GM21786 (cell line): ENCODE measurements around the gene QSOX1.

ENCODE experiments used
- ATAC-seq: cut with Tn5 transposase; IDR thresholded peaks from one replicate; pipeline ENCODE4 v1.9.1; 2021; ENCODE audit not compliant: unreplicated experiment

Gene QSOX1

DNA sequence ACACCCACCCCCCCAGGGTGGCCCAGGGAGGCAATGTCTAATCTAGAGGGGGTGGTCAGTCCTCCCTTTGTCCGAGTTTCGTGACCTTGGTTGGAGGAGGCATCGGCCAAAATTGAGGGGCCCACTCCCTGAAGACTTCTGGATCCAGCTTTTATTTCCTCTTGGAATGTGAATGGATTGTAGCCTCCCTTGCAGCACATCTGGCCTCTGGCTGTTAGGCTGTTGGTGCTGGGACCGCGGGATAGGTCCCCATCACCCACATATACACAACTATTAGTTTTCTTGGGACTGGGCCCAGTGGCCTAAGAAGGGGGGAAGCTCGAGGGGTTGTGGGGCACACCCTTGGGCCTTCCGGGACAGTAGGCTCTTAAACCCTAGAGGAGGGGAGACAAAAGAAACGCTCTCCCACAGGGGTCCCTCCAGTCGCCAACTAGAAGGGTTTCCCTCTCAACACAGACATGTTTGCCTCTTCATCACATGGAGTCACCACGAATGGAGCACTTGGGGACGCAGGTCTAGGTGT, 77.9 kb downstream of the QSOX1 start:
- no peak for ATAC-seq

DNA sequence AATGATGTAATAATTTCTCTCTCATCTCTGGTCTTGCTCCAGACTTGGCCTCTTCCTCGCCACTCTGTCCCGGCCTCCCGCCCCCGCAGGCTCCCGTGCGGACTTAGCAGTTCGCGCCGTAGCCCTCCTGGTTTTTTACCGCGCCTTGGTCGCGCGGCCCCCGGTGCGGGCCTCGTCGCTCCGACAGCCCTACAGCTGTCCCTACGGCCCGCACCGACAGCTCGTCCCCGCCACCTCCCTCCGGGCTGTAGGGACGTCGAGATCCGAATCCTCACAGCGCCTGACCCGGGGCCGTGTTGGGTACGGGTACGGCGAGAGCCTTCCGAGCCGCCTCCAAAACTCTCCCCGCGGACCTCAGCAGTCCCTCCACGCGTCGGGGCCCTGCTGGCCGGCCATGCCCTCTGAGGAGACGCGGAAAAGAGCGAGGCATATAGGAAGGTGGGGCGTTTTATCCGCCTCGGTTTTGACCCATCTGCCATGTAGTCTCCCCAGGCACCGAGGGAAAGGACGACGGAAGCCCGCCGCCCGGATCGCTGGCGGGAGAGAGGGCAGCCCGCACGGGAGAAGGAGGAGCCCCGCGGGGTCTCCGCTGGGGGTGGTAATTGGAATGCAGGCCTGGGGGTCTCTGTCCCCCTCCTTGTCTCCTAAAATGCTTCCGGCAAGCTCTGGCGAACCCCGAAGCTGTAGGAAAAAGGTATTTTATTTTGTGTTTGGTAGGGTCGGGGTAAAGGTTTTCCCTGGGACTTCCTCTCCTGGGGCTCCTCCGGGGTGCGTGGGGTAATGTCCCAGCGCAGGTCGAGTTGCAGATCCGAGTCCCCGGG, 78.7 kb downstream of the QSOX1 start:
- no peak for ATAC-seq

DNA sequence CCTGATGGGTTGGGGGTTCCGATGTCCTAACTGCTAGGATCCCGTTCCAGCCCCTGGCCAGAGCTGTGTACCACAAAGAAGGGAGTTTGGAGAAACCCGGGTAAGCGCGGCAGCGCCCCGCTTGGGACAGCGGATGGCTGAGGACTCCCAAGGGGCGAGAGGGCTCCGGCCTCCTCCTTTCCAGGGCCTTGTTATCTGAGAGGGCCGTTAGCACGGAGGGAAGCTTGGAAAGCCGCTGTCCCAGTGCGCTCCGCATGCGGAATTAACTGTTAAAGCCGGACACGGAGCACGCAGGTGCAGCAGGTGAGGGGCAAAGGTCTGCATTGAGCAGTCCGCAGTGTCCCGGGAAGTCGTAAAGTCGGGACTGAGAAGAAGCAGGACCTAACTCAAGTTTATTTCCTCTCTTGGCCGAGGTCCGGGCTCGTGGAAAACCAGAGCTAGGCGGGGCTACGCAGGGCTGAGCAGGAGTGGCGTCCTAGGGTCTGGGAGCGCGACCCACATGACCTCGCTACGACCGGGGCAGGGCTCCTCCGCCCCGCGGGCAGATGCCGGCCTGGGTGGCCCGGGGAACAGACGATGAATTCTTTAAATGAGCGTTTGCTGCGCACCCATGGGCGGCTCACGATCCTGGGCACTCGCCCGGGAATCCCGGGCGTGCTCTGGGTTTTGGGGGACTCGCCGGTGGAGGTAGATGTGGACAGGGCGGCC, 79.9 kb downstream of the QSOX1 start:
- ATAC-seq: no peak

DNA sequence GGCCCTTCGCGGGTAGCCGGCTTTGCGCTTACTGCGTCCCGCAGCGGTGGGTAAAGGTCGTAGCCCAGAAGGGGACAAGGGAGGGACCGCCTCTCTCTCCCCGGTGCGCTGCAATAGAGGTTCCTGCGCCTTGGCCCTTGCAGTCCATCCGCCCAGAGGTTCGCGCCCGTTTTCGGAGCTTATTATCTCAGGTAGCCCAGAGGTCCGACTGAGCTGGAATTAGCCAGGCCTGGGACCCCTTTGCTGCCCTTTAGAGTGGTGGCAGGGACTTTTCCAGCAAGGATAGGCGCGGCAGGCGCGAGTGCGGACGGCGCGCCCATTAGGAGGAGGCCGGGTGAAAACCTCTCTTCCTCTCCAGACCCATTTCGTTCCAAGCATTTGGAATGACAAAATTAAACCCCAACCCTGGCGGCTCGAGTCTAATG, 80.4 kb downstream of the QSOX1 start:
- ATAC-seq: no peak

GRCh38 chr1:180235502-180236239, 81.0 kb downstream of the QSOX1 start:
- ATAC-seq: no peak

DNA sequence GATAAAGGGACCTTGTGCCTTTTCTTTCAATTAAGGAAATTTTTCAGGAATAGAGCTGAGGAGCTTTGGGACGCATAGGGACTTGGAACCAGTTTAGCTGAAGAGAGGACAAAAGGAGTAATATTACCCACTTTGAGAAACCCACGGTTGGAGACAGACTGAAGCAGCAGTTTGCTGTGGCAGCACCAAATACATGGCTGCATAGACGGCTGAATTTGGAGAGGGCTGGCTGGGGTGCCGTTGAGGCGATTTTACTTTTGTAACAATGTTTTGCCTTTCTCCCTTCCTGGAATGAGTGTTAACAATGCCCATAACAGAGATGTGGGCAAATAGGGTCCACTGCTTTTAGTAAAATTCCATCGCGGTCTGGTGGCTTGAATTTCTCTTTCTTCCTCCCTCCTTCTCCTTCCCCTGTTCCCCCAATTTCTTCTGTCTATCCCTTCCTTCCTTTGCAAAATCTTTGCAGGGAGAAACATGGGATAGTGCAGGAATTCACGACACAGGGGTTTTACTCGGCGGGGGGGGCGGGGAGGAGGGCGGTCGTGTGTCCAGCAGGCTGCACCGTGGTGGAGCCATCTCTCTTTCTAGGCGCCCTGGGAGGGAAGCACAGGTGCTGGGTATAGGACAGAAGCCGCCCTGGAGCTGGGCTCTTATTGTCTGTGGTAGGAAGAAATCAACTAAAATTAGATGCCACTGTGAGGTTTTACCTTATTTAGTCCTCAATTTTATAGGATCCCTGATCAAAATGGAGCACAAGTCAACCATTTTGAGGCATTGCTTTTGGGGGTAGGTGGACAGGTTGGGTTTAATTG, 82.2 kb downstream of the QSOX1 start:
- no peak for ATAC-seq

- ATAC-seq: no peak
Measured at GRCh38 chr1:180237869-180238476, 83.3 kb downstream of the QSOX1 start.

DNA sequence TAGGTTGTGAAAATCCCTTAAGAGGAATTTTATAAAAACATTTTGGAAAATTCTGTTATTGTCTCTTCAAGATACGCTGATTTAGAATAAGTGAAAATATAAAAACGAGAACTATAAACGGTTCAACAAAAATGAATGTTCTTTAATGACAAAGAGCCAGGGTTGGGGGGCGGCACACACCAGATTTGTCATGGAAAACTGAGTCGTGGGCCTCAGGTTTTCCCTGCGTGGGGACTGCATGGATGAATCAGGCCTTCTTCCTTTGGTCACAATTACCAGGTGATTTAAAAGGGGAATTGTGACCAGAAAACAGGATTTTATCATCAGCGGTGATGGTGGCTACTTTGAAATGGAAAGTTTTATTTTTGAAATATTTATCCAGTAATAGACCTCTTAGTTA, 84.0 kb downstream of the QSOX1 start:
- no peak for ATAC-seq

DNA sequence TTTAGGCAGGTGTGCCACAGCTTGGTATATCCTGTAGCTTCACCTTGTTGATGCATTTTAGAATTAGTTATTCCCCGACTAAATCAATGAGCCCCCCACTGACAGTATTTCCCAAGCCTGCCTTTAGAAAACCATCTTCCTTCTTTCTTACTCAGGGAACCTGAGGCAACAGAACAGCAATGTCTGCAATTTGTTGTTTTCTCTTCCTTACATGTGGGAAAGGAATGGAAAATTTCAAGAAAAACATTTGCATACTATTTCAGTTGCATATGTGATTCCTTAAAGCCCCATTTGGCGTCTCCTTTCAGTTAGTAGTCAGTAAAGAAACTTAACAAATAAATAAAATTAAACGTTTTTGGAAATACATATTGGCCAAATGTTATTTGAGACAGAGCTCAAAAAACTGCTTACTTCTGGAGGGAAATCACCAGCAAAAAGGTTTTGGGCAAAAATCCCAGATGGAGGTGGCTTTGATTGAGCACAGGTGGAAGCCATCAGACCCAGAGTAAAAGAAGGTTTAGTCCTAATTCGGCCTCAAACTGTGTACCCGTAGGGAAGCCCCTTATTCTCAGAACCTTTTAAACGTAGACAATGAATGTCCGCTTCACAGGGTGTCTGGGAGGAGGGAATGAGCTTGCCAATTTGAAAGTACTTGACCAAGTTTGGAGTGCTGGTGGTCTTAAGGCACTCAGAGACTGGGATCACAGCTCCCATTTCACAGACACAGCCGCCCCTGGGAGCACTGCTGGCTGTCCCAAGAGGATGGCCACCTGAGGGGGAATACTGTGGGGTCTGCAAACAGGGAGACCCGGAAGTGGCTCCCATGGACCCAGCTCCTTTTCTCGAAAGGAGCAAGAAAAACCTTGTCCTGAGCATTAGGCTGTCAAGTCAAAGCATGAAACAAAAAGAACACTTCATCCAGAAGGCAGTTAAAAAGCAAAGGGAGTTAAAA, 84.8 kb downstream of the QSOX1 start:
- no peak for ATAC-seq

DNA sequence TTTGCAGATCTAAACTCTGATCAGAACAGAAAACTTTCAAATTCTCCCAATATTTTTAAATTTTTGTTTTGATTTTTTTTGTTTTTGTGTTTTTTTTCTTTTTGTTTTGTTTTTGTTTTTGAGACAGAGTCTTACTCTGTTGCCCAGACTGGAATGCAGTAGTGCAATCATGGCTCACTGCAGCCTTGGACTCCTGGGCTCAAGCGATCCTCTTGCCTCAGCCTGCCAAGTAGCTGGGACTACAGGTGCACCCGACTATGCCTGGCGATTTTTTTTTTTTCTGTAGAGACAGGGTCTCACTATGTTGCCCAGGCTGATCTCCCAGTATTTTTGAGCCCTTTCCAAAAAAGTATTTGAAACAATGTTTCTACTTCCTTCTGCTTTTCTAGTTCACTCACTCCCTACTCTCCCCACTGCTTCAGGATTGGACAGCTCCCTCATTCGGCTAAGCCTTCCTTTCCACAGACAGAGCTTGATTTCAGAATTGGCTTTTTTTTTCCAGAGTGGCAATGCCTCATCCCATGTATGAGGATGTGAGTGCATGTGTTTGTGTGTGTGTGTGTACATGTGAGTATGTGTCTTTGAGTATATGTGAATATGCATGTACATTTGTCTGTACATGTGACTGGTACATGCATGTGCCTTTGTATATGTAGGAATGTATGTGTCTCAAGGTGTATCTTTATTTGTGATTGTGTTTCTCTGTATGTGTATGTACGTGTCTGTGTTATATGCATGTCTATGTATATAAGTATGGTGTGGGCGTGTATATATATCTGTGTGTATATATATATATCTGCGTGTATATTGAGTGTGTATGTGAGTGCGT, 87.3 kb downstream of the QSOX1 start:
- ATAC-seq: no peak

DNA sequence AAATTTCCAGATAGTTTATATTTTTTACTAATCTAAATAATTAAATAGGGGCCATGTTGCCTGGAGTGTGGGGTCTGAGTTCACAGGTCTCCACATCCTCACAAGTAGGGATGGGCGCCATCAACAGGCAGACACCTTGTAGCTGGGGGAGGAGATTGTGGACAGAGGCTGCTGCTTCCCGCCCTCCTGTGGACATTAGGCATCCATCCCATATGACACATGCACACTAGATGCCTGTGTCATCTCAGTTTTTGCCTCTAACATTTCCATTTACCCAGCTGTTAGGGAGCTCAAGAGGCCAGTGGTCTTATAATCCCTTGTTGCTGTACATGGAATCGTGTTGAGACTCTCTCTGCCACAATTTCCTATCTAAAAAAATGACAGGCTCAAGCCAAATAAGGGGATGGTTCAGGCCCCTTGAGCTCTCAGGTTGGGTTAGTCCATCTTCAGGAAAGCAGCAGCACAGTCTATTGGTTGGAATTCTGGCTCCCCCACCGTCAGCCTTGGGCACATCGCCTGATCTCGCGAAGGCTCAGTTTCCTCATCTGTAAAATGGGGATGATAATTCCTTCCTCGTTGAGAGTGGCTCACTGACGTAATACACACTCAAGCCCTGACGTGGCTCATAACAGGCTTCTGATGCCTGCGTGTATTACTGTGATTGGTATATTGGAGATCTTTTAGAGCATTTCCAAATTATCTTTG, 89.0 kb downstream of the QSOX1 start:
- ATAC-seq: no peak

DNA sequence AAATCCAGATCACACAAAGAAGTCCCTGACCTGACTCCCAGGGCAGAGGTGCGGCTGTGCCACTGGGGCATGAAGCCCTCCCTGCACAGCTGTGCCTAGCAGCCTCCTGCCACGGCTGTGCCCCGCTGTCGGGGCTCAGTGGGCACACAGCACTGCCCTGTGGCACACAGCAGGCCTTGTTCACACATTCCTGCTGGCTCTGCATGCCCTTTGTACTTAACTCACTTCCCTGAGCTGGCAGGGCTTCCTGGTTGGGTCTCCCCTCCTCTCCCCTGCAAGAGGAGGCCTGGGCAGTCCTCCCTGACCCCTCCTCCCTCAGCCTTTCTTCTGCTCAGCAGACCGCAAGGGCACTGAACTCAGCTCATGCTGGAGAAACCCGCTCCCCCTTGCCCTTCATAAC, 90.2 kb downstream of the QSOX1 start:
- no peak for ATAC-seq

DNA sequence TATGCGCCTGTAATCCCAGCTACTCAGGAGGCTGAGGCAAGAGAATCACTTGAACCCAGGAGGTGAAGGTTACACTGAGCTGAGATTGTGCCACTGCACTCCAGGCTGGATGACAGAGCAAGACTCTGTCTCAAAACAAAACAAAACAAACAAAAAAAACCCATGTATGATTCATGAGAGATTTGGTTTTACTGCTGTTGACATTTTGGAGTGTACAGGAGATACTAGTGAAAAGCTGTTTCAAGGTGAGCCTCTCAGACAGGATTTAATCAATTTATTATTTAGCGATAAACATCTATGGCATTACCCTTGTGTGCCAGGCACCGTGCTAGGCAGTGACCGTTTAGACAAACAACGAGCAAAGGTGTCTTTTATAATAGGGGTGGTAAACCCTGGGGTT, 91.9 kb downstream of the QSOX1 start:
- ATAC-seq: no peak

GRCh38 chr1:180247061-180247460, 92.4 kb downstream of the QSOX1 start:
- ATAC-seq: no peak

GRCh38 chr1:180247580-180247979, 92.9 kb downstream of the QSOX1 start:
- no peak for ATAC-seq

DNA sequence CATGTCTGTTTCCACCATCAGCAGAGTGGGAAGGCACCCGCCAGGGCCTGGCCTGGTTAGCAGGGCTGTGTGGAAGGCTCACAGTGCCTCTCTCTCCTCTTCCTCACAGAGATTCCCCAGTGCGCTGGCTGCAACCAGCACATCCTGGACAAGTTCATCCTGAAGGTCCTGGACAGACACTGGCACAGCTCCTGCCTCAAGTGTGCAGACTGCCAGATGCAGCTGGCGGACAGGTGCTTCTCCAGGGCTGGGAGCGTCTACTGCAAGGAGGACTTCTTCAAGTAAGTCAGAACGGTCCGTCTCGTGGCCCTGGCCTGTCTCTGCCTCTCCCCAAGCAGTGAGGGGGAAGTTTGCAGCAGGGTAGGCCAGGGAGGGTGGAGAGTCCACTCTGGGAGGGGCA, 93.5 kb downstream of the QSOX1 start:
- no peak for ATAC-seq

DNA sequence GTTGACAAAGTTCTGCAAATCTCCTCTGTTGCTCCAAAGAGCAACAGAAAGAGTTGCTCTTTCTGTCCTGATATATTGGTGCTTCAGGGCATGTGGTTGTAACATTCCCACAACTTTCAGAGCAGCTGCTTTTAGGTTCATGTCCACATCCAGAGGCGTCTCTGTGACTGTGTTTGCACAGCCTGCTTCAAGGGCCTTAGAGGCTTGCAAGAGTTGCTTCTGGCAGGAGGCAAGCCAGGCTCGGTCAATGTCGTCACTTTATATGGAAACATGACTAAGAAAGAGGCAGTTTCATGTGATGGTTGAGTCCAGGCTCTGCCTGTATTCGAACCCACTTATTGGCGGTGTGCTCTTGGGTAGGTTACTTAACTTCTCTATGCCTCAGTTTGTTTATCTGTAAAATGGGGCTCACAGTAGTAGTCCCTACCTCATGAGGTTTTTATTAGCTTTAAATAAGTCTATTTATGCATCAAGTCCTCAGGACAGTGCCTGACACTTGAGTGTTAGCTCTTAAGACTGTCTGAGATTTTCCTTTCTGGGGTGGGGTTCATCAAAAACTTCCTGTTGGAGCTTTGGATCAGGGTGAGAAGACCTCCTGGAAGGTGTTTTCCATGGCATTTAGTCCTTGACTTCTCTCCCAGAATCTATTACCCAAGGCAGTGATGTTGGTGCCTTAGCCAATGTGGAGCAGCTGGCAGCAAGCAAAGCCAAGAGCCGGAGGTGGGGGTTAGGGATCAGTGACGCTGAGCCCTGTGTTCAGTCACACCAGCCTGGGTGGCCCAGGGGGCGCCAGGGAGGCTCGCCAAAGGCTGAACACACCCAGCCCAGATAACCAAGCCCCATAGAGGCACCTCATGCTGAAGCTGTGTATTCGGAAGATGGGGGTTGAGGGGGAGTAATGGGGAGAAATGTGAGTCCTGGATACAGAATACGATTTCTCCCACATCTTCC, 94.3 kb downstream of the QSOX1 start:
- no peak for ATAC-seq
